DMS153 treated with DMSO at 0.1 percent for 48 hours (cell line): ENCODE results near the gene IL18RAP.

Experiments
- DNase-seq: peaks from one replicate; lab custom pipeline; 2025; ENCODE audit not compliant: unreplicated experiment; lab: John Stamatoyannopoulos, UW

IL18RAP gene

GRCh38 chr2:102492006-102492405 lies 69.0 kb downstream of the IL18RAP start:
- DNase-seq = no peak

DNA sequence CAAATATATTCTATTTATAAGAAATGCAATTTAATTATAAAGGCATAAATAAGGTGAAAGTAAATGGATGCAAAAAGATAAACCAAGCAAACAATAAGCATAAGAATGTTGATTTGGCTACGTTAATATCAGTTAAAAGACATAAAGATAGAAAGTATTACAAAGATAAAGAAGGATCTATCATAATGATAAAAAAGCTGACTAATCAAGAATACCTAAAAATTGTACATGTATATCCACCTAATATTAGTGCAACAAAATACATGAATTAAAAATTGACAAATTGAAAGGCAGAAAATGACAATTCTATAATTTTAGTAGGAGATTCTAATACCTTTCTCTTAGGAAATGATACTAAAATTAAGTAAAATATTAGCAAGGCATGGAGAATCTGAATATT lies 71.6 kb downstream of the IL18RAP start:
- DNase-seq = no peak

DNA sequence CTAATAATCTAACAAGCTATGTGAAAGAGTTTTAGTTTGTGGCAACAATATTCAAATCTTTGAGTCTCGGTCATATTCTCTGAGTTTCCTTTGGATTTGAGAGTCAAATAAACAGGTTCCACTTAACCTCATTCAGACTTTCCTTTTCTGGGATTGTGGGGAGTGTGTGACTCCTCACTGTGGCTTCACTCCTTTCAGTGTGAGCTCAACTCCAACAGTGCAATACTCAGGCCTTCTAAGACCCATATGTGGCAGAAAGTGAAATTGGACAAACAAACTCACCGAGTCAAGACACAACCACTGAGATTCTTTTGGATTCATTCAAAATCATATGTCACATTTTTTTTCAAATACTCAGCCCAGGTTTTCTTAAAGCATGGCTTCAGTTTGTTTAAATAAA lies 75.5 kb downstream of the IL18RAP start:
- no peak for DNase-seq

DNA sequence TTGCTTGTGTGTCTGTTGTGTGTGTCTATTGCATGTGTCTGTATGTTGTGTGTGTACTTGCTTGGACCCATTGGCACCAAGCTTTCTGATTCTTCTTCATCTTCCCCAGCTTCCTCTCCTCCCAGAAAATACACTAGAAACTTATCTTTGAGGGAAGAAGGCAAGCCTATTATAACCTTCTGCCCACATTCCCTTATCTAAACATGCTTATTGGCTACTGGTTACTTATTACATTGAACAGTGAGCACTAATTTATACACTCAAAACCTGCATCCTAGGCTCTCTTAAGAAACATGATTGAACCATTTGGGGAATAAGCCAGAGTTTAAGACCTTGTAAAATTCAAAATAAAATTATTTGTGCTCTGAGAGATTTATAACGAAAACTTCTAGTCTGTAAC lies 76.6 kb downstream of the IL18RAP start:
- DNase-seq = no peak
